H1 (cell line): ENCODE data around the gene PHYH. TPM values are rescaled to one million over a fixed set of nuclear protein-coding genes. Genes with fewer than 3 reads are reported as not detected.

Experiments used
- CTCF ChIA-PET: fragments of 300-600 bp; sonication (Branson Sonifier 250); formaldehyde crosslinking; loops from one replicate; lab custom pipeline; 2021; ENCODE audit not compliant: partially characterized antibody; lab: Charles Lee
- POLR2A ChIA-PET: fragments of 300-600 bp; sonication (Branson Sonifier 250); formaldehyde crosslinking; loops from one replicate; lab custom pipeline; 2021; ENCODE audit warnings: inconsistent platforms; ENCODE audit not compliant: partially characterized antibody; lab: Charles Lee
- DNase-seq, 2 experiments: peaks; one replicate each; pipeline versions ENCODE4 v3.0.0 to v3.0.0-alpha.2; 2010 to 2022; ENCODE audit warnings: low spot score in 2 of 2, low read depth in 1 of 2, mixed read lengths in 1 of 2
- FAIRE-seq: peaks from 2 replicates; lab custom pipeline; 2011; peaks lifted over from hg19 to GRCh38; lab: Jason Lieb, UNC
- H2AFZ ChIP-seq: 2 replicates; pipeline ENCODE4 v1.8.1; 2012; ENCODE audit warnings: low read length, inconsistent platforms
- H2AK5ac ChIP-seq: 2 replicates; pipeline ENCODE4 v1.6.1; 2013; ENCODE audit warnings: low read depth, low read length
- H2BK120ac ChIP-seq: replicated peaks from 2 replicates; pipeline ENCODE3; 2013; ENCODE audit warnings: low read depth, low read length, inconsistent platforms
- H2BK12ac ChIP-seq: 2 replicates; pipeline ENCODE4 v1.6.1; 2013; ENCODE audit warnings: low read depth, low read length
- H2BK15ac ChIP-seq: 2 replicates; pipeline ENCODE4 v1.6.1; 2013; ENCODE audit warnings: low read length
- H2BK20ac ChIP-seq: 2 replicates; pipeline ENCODE4 v1.6.1; 2013; ENCODE audit warnings: low read length
- H2BK5ac ChIP-seq: 2 replicates; pipeline ENCODE4 v1.6.1; 2013; ENCODE audit warnings: low read depth, low read length
- H3K14ac ChIP-seq: 2 replicates; pipeline ENCODE4 v1.6.1; 2013; ENCODE audit warnings: inconsistent platforms; ENCODE audit not compliant: insufficient read length
- H3K18ac ChIP-seq: 2 replicates; pipeline ENCODE4 v1.6.1; 2013; ENCODE audit warnings: low read length; ENCODE audit errors: extremely low read depth
- H3K23ac ChIP-seq: 2 replicates; pipeline ENCODE4 v1.6.1; 2013; ENCODE audit warnings: inconsistent platforms; ENCODE audit not compliant: insufficient read length
- H3K23me2 ChIP-seq: 2 replicates; pipeline ENCODE4 v1.6.1; 2013; ENCODE audit warnings: low read depth, low read length
- H3K27ac ChIP-seq: 2 replicates; pipeline ENCODE4 v1.6.1; 2011; ENCODE audit warnings: low read depth, low read length, inconsistent platforms
- H3K27me3 ChIP-seq, 4 experiments: replicated peaks in 1 of 4; 1 replicate in 1 of 4; 2 replicates in 3 of 4; pipeline versions ENCODE4 v1.6.1 to v1.8.1; 2011 to 2013; ENCODE audit warnings: low read length in 3 of 4, mild to moderate bottlenecking in 3 of 4, inconsistent platforms in 2 of 4, mixed read lengths in 2 of 4, moderate library complexity in 1 of 4; ENCODE audit not compliant: control insufficient read depth in 3 of 4, insufficient read depth in 3 of 4; ENCODE audit errors: extremely low read depth in 1 of 4
- H3K36me3 ChIP-seq, 4 experiments: 2 replicates each; pipeline versions ENCODE4 v1.6.1 to v1.8.1; 2011 to 2013; ENCODE audit warnings: mild to moderate bottlenecking in 4 of 4, low read length in 3 of 4, moderate library complexity in 2 of 4, control low read depth in 1 of 4, inconsistent platforms in 1 of 4; ENCODE audit not compliant: insufficient read depth in 4 of 4, control insufficient read depth in 2 of 4
- H3K4ac ChIP-seq: replicated peaks from 2 replicates; pipeline ENCODE3; 2013; ENCODE audit warnings: low read length, low read depth, mixed read lengths, inconsistent platforms; ENCODE audit not compliant: insufficient read length
- H3K4me1 ChIP-seq, 4 experiments: replicated peaks in 1 of 4; 1 replicate in 1 of 4; 2 replicates in 3 of 4; pipeline versions ENCODE4 v1.6.1 to v1.8.1; 2011 to 2013; ENCODE audit warnings: low read length in 3 of 4, inconsistent platforms in 2 of 4, mixed read lengths in 1 of 4; ENCODE audit not compliant: insufficient read depth in 4 of 4, control insufficient read depth in 3 of 4
- H3K4me2 ChIP-seq, 2 experiments: 2 replicates each; pipeline versions ENCODE4 v1.6.1 to v1.8.1; 2011 to 2013; ENCODE audit warnings: low read depth in 2 of 2, low read length in 2 of 2, control low read depth in 1 of 2, inconsistent platforms in 1 of 2, mild to moderate bottlenecking in 1 of 2; ENCODE audit not compliant: insufficient read depth in 1 of 2
- H3K4me3 ChIP-seq, 4 experiments: fragments of 200-600, 300-600 bp in 1 of 4; sonication (generic), shearing (Covaris generic), sonication (Bioruptor Twin) in 1 of 4; 2 replicates each; pipeline versions ENCODE4 v1.5.1 to v1.8.1; 2011 to 2016; ENCODE audit warnings: low read length in 4 of 4, low read depth in 3 of 4, control low read depth in 2 of 4, inconsistent platforms in 2 of 4, mild to moderate bottlenecking in 2 of 4, mixed read lengths in 1 of 4, moderate library complexity in 1 of 4; ENCODE audit not compliant: insufficient read depth in 2 of 4; ENCODE audit errors: extremely low read depth in 1 of 4
- H3K56ac ChIP-seq: replicated peaks from 2 replicates; pipeline ENCODE3; 2013; ENCODE audit warnings: low read depth, mild to moderate bottlenecking, mixed read lengths, low read length, inconsistent platforms; ENCODE audit not compliant: insufficient read length
- H3K79me1 ChIP-seq: 2 replicates; pipeline ENCODE4 v1.6.1; 2013; ENCODE audit warnings: low read depth, low read length, control low read depth
- H3K79me2 ChIP-seq, 2 experiments: 2 replicates each; pipeline versions ENCODE4 v1.6.1 to v1.8.1; 2012 to 2013; ENCODE audit warnings: low read length in 2 of 2, mild to moderate bottlenecking in 2 of 2, inconsistent platforms in 1 of 2; ENCODE audit not compliant: insufficient read depth in 2 of 2, control insufficient read depth in 1 of 2
- H3K9ac ChIP-seq, 4 experiments: replicated peaks in 1 of 4; 1 replicate in 1 of 4; 2 replicates in 3 of 4; pipeline versions ENCODE4 v1.6.1 to v1.8.1; 2011 to 2013; ENCODE audit warnings: low read depth in 3 of 4, low read length in 3 of 4, control low read depth in 2 of 4, mild to moderate bottlenecking in 2 of 4, moderate library complexity in 2 of 4, inconsistent platforms in 1 of 4; ENCODE audit errors: extremely low read depth in 1 of 4
- H3K9me3 ChIP-seq, 2 experiments: 2 replicates each; pipeline versions ENCODE4 v1.6.1 to v1.8.1; 2012 to 2013; ENCODE audit warnings: mild to moderate bottlenecking in 2 of 2, moderate library complexity in 2 of 2, control low read depth in 1 of 2, inconsistent platforms in 1 of 2, low read depth in 1 of 2, low read length in 1 of 2, mixed read lengths in 1 of 2; ENCODE audit not compliant: insufficient read depth in 2 of 2
- H4K20me1 ChIP-seq, 2 experiments: replicated peaks in 1 of 2; 2 replicates each; pipeline versions ENCODE3 to v1.8.1; 2011 to 2013; ENCODE audit warnings: inconsistent platforms in 2 of 2, low read length in 2 of 2, mild to moderate bottlenecking in 1 of 2; ENCODE audit not compliant: insufficient read depth in 2 of 2, control insufficient read depth in 1 of 2
- H4K5ac ChIP-seq: 2 replicates; pipeline ENCODE4 v1.6.1; 2013; ENCODE audit warnings: low read length, low read depth, mixed read lengths, inconsistent platforms; ENCODE audit not compliant: insufficient read length
- H4K8ac ChIP-seq: 2 replicates; pipeline ENCODE4 v1.8.0; 2013; ENCODE audit warnings: mild to moderate bottlenecking, moderate library complexity, low read length, inconsistent platforms; ENCODE audit not compliant: insufficient read depth; ENCODE audit errors: extremely low read depth
- H4K91ac ChIP-seq: replicated peaks from 2 replicates; pipeline ENCODE3; 2013; ENCODE audit warnings: low read length, mixed read lengths, inconsistent platforms; ENCODE audit not compliant: insufficient read length
- WGBS, 2 experiments: shearing (Covaris generic) in 1 of 2; methylation state at CpG; one replicate each; pipeline versions ENCODE4 v1.1.6 to v1.1.7; 2013 to 2015; ENCODE audit warnings: low lambda C conversion rate in 2 of 2, mixed read lengths in 2 of 2, inconsistent platforms in 1 of 2, low coverage in 1 of 2, missing lambda C conversion rate in 1 of 2; ENCODE audit not compliant: insufficient replicate concordance in 2 of 2, insufficient coverage in 1 of 2, insufficient read length in 1 of 2; ENCODE audit errors: extremely low coverage in 1 of 2, missing lambda C conversion rate in 1 of 2; 5-methylcytosine and 5-hydroxymethylcytosine counted together
- polyA plus RNA-seq, 7 experiments: library from polyadenylated mRNA; depleted of rRNA in 3 of 7; stranded (reverse) in 5 of 7; unstranded in 2 of 7; fragments of >200 nt in 5 of 7; fragments of 200-250 nt in 2 of 7; gene quantifications; 1 replicate in 5 of 7; 2 replicates in 1 of 7; 4 replicates in 1 of 7; pipeline versions ENCODE4 v1.2.1 to v1.2.3, GENCODE V29; 2011 to 2013; ENCODE audit warnings: missing spikeins in 2 of 7, mixed read lengths in 2 of 7
- total RNA-seq: library from RNA; stranded (reverse); fragmentation: NEBNext Ultra II Directional; extraction: Animal tissue kit (Norgen Biotek cat#: 25700); gene quantifications from 2 replicates; pipeline ENCODE4 v1.2.1, GENCODE V29; 2021

PHYH gene
- total and polyA plus RNA-seq, 2 of the 8 experiments (the other 6 are each of a cell fraction or from before 2014, with no cell fraction given) = 22.0 to 22.7 TPM

GRCh38 chr10:13348216-13349017, 48.6 kb upstream of the PHYH start, which contains the start of gene SEPHS1:
SEPHS1 (minus strand) TSS chr10:13348293; CDS start chr10:13344950, 3,343 bp downstream.
- peak within 1 kb of the TSS; percentile 99 for H4K91ac ChIP-seq
- peak within 1 kb of the TSS; percentile 96 for H3K27ac ChIP-seq
- H2AFZ ChIP-seq = no peak within 1 kb of the TSS
- H2BK5ac ChIP-seq = peak within 1 kb of the TSS; percentile 99
- ChIA-PET CTCF (interaction anchor here (0.8 kb wide), 1 partner anchor 14 kb away, joined by 3 read pairs; no protein-coding TSS in a partner anchor), POLR2A (interaction anchor here (0.5 to 7.2 kb wide), 27 partner anchors 6 to 358 kb away, joined by 3 to 92 read pairs (median 7); partner anchors contain the start of genes MCM10 and PHYH)
- 2% methylated on average over 31 of the region's 65 CpGs; no CpG with 5 or more reads in 1 of the 2 experiments for WGBS, 2 experiments
- H2AK5ac ChIP-seq = peak within 1 kb of the TSS; percentile 93
- H4K5ac ChIP-seq = peak within 1 kb of the TSS; percentile 96
- H3K4me1 ChIP-seq = peaks cover 17 to 45% (median 29%) of the 10 kb centered on the region in 4 experiments
- peaks cover 24% of the 10 kb centered on the region for H3K23me2 ChIP-seq
- peak; percentile 54 to 79 for DNase-seq
- peaks cover 28 to 37% of the 10 kb centered on the region in 2 experiments for H3K79me2 ChIP-seq
- H3K14ac ChIP-seq = no peak within 1 kb of the TSS
- H3K9ac ChIP-seq = peak within 1 kb of the TSS; percentile 94 to 100 (median 97)
- no peak within 1 kb of the TSS for H3K23ac ChIP-seq
- H3K4me3 ChIP-seq = peak within 1 kb of the TSS; percentile 65 to 87 (median 78)
- peak within 1 kb of the TSS; percentile 99; the same call in 1 of the 2 replicates for H2BK12ac ChIP-seq
- H3K79me1 ChIP-seq = peaks cover 3% of the 10 kb centered on the region; the same call in 1 of the 2 replicates
- no peaks in the 10 kb centered on the region for H3K9me3 ChIP-seq
- peak within 1 kb of the TSS; percentile 93 for H3K18ac ChIP-seq
- peak within 1 kb of the TSS; percentile 2; the same call in 1 of the 2 replicates for H2BK20ac ChIP-seq
- peaks cover 0 to 18% (median 4%) of the 10 kb centered on the region in 4 experiments; a peak in 4 of 8 replicates for H3K36me3 ChIP-seq
- peak within 1 kb of the TSS; percentile 97 for H3K56ac ChIP-seq
- peak within 1 kb of the TSS; percentile 99 for H4K8ac ChIP-seq
- H2BK15ac ChIP-seq = peak within 1 kb of the TSS; percentile 21; the same call in 1 of the 2 replicates
- H3K27me3 ChIP-seq = no peaks in the 10 kb centered on the region
- FAIRE-seq = no peak
- H2BK120ac ChIP-seq = peak within 1 kb of the TSS; percentile 96
- H3K4ac ChIP-seq = peak within 1 kb of the TSS; percentile 100
- peak within 1 kb of the TSS; percentile 97 to 99 for H3K4me2 ChIP-seq
- H4K20me1 ChIP-seq = peaks cover 3 to 7% of the 10 kb centered on the region in 2 experiments
